ENCODE measurements around the gene LRBA. TPM values are rescaled to one million over a fixed set of nuclear protein-coding genes. Genes with fewer than 3 reads are reported as not detected.

The LRBA gene
- total RNA-seq, 1 donor from 2014 or later = 68.0 TPM

GRCh38 chr4:150739591-150739990, 275.5 kb downstream of the LRBA start:
- no peak overlapping the region for H3K4me3 ChIP-seq
- H3K27me3 ChIP-seq = no peaks in the 10 kb centered on the region
- no peaks in the 10 kb centered on the region for H3K36me3 ChIP-seq
- no peaks in the 10 kb centered on the region for H3K4me1 ChIP-seq
- DNase-seq (ENCODE audit: extremely low spot score in 2 of 2) = no peak
- H3K9me3 ChIP-seq = no peaks in the 10 kb centered on the region
- no peak overlapping the region for H3K27ac ChIP-seq
- no peak for TF ChIP-seq POLR2A (IDR thresholded peaks at IDR 0.05)
- no peak for TF ChIP-seq POLR2AphosphoS5 (IDR thresholded peaks at IDR 0.05; ENCODE audit: insufficient read depth in 1 of 2, low read depth in 1 of 2)
- TF ChIP-seq CTCF (IDR thresholded peaks at IDR 0.05) = no peak
- intact Hi-C loops (cut with DNase I) = no loop called here

- Histone ChIP-seq H3K4me1 (peaks cover 9% of the 10 kb centered on the region), H3K27me3 (no peaks in the 10 kb centered on the region), H3K27ac (no peak overlapping the region), H3K4me3 (no peak overlapping the region), H3K9me3 (no peaks in the 10 kb centered on the region), H3K36me3 (peaks cover 0 to 19% of the 10 kb centered on the region in 2 donors)
- intact Hi-C loops (cut with DNase I) = no loop called here
- no peak for DNase-seq (ENCODE audit: extremely low spot score in 2 of 2)
- TF ChIP-seq CTCF (IDR thresholded peaks at IDR 0.05) = no peak
- TF ChIP-seq POLR2A (IDR thresholded peaks at IDR 0.05) = no peak
- TF ChIP-seq POLR2AphosphoS5 (IDR thresholded peaks at IDR 0.05; ENCODE audit: insufficient read depth in 1 of 2, low read depth in 1 of 2) = no peak
Measured at GRCh38 chr4:150725957-150726523, 289.0 kb downstream of the LRBA start.

GRCh38 chr4:150723727-150724411, 291.2 kb downstream of the LRBA start:
- Histone ChIP-seq H3K4me3 (no peak overlapping the region), H3K9me3 (no peaks in the 10 kb centered on the region), H3K36me3 (peaks cover 0 to 9% of the 10 kb centered on the region in 2 donors), H3K27ac (no peak overlapping the region), H3K4me1 (peaks cover 9% of the 10 kb centered on the region), H3K27me3 (no peaks in the 10 kb centered on the region)
- intact Hi-C loops (cut with DNase I) = no loop called here
- TF ChIP-seq CTCF (IDR thresholded peaks at IDR 0.05) (no peak), POLR2A (IDR thresholded peaks at IDR 0.05) (no peak), POLR2AphosphoS5 (IDR thresholded peaks at IDR 0.05; ENCODE audit: insufficient read depth in 1 of 2, low read depth in 1 of 2) (no peak)
- no peak for DNase-seq (ENCODE audit: extremely low spot score in 2 of 2)

GRCh38 chr4:150722908-150723362, 292.1 kb downstream of the LRBA start:
- Histone ChIP-seq H3K27ac (no peak overlapping the region), H3K36me3 (peaks cover 0 to 9% of the 10 kb centered on the region in 2 donors), H3K4me3 (no peak overlapping the region), H3K27me3 (no peaks in the 10 kb centered on the region), H3K4me1 (peaks cover 9% of the 10 kb centered on the region), H3K9me3 (no peaks in the 10 kb centered on the region)
- no peak for TF ChIP-seq CTCF (IDR thresholded peaks at IDR 0.05)
- TF ChIP-seq POLR2A (IDR thresholded peaks at IDR 0.05) = no peak
- peak in 1 of 2 donors; percentile 70 for TF ChIP-seq POLR2AphosphoS5 (IDR thresholded peaks at IDR 0.05; ENCODE audit: insufficient read depth in 1 of 2, low read depth in 1 of 2)
- DNase-seq (ENCODE audit: extremely low spot score in 2 of 2) = no peak
- intact Hi-C loops (cut with DNase I) = no loop called here

GRCh38 chr4:150720973-150721518, 294.0 kb downstream of the LRBA start:
- no peak for DNase-seq (ENCODE audit: extremely low spot score in 2 of 2)
- no peak for TF ChIP-seq POLR2A (IDR thresholded peaks at IDR 0.05)
- no peak for TF ChIP-seq POLR2AphosphoS5 (IDR thresholded peaks at IDR 0.05; ENCODE audit: insufficient read depth in 1 of 2, low read depth in 1 of 2)
- TF ChIP-seq CTCF (IDR thresholded peaks at IDR 0.05) = no peak

More at GRCh38 chr4:150720973-150721518, 294.0 kb downstream of the LRBA start:
- intact Hi-C loops (cut with DNase I) = no loop called here
- H3K4me1 ChIP-seq = peaks cover 9% of the 10 kb centered on the region
- no peak overlapping the region for H3K27ac ChIP-seq
- H3K27me3 ChIP-seq = no peaks in the 10 kb centered on the region
- no peaks in the 10 kb centered on the region for H3K9me3 ChIP-seq
- H3K4me3 ChIP-seq = no peak overlapping the region
- peaks cover 0 to 2% of the 10 kb centered on the region in 2 donors for H3K36me3 ChIP-seq
